Hepatocyte (in vitro differentiated cells): ENCODE measurements around the gene NGEF.

Source experiments
- CTCF ChIP-seq: fragments of 200-600 bp; sonication (generic); IDR thresholded peaks from 2 replicates; pipeline ENCODE4 v1.5.1; 2016; ENCODE audit warnings: antibody characterized with exemption, mild to moderate bottlenecking; ENCODE audit not compliant: poor library complexity
- EZH2 ChIP-seq: fragments of 200-600 bp; sonication (generic); IDR thresholded peaks from 2 replicates; pipeline ENCODE4 v1.6.1; 2016; ENCODE audit warnings: antibody characterized with exemption, mild to moderate bottlenecking, borderline replicate concordance
- EZH2phosphoT487 ChIP-seq: fragments of 200-600 bp; sonication (generic); IDR thresholded peaks from one replicate; pipeline ENCODE4 v1.6.1; 2018; ENCODE audit warnings: antibody characterized with exemption, mild to moderate bottlenecking, low read depth, moderate library complexity; ENCODE audit not compliant: unreplicated experiment, severe bottlenecking

DNA sequence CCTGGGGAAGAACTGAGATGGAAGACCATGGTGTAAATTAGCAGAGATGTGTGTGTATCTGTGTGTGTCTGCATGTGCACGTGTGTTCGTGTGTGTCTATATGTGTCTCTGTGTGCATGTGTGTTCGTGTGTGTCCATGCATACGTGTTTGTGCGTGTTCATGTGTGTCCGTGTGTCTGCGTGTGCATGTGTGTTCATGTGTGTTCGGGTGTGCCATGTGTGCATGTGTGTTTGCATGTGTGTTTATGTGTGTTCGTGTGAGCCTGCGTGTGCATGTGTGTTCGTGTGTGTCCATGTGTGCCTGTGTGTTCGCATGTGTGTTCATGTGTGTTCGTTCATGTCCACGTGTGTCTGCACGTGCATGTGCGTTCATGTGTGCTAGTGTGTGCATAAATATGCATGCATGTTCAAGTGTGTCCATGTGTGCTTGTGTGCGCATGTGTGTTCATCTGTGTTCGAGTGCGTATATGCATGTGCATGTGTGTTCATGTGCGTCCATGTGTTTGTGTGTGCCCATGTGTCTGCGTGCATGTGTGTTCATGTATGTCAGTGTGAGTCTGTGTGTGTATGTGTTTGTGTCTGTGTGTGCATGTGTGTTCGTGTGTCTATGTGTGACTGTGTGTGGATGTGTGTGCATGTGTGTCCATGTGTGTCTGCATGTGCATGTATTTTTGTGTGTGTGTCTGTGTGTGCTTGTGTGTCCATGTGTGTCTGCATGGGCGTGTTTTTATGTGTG, 22.5 kb upstream of the NGEF start:
- no peak for TF ChIP-seq CTCF
- no peak for TF ChIP-seq EZH2
- no peak for TF ChIP-seq EZH2phosphoT487
